Natural killer cell (primary cell): ENCODE measurements around the gene MCOLN3. TPM values are rescaled to one million over a fixed set of nuclear protein-coding genes. Genes with fewer than 3 reads are reported as not detected.

Source experiments
- ATAC-seq, 3 donors: fragments of 150-1000 bp in 2 of 3; fragments of 200-7000 bp in 1 of 3; cut with Tn5 transposase; 1 replicate in 1 of 3; 2 replicates in 2 of 3; pipeline ENCODE4 v1.10.0; 2021; ENCODE audit warnings: mild to moderate bottlenecking in 2 of 3, moderate library complexity in 2 of 3
- DNase-seq, 2 donors: peaks; one replicate each; pipeline versions ENCODE4 v3.0.0 to v3.0.0-alpha.2; 2013 to 2021; ENCODE audit warnings: mixed read lengths in 1 of 2
- H3K27ac ChIP-seq: one replicate; pipeline ENCODE4 v1.5.1; 2013; ENCODE audit warnings: mild to moderate bottlenecking, low read length
- H3K27me3 ChIP-seq: one replicate; pipeline ENCODE4 v1.6.1; 2013; ENCODE audit warnings: low read length; ENCODE audit not compliant: control insufficient read depth, insufficient read depth
- H3K36me3 ChIP-seq: one replicate; pipeline ENCODE4 v1.6.1; 2013; ENCODE audit warnings: low read length; ENCODE audit not compliant: control insufficient read depth, insufficient read depth
- H3K4me1 ChIP-seq: one replicate; pipeline ENCODE4 v1.6.1; 2013; ENCODE audit warnings: low read length; ENCODE audit not compliant: control insufficient read depth, insufficient read depth
- H3K4me3 ChIP-seq: one replicate; pipeline ENCODE4 v1.5.1; 2013; ENCODE audit warnings: low read length
- H3K9me3 ChIP-seq: one replicate; pipeline ENCODE4 v1.6.1; 2013; ENCODE audit warnings: low read length; ENCODE audit not compliant: control insufficient read depth, insufficient read depth
- H3K27ac Mint-ChIP-seq, 2 donors: one replicate each; pipeline ENCODE4 v1.8.0; 2022; ENCODE audit warnings: mild to moderate bottlenecking in 2 of 2, mixed read lengths in 2 of 2, moderate library complexity in 1 of 2
- H3K27me3 Mint-ChIP-seq, 2 donors: one replicate each; pipeline ENCODE4 v1.8.0; 2022; ENCODE audit warnings: low read depth in 2 of 2, mixed read lengths in 2 of 2
- H3K36me3 Mint-ChIP-seq: one replicate; pipeline ENCODE4 v1.8.0; 2022; ENCODE audit warnings: mixed read lengths
- H3K4me1 Mint-ChIP-seq, 2 donors: one replicate each; pipeline ENCODE4 v1.8.0; 2022; ENCODE audit warnings: mixed read lengths in 2 of 2
- H3K4me3 Mint-ChIP-seq: one replicate; pipeline ENCODE4 v1.8.0; 2022; ENCODE audit warnings: mild to moderate bottlenecking, moderate library complexity, mixed read lengths
- H3K9me3 Mint-ChIP-seq, 2 donors: one replicate each; pipeline ENCODE4 v1.8.0; 2022; ENCODE audit warnings: mixed read lengths in 2 of 2
- CTCF ChIP-seq: fragments of 200-600 bp; IDR thresholded peaks from one replicate; pipeline ENCODE4 v1.8.0; 2022; ENCODE audit warnings: antibody characterized with exemption
- WGBS: methylation state at CpG from one replicate; pipeline ENCODE4 v1.1.7; 2013; ENCODE audit warnings: missing lambda C conversion rate; ENCODE audit not compliant: insufficient coverage; 5-methylcytosine and 5-hydroxymethylcytosine counted together
- intact Hi-C: fragments of 100-400 bp; cut with micrococcal nuclease; formaldehyde crosslinking; loops from one replicate; pipeline ENCODE4 v1.14.2; 2022
- total RNA-seq, 4 donors: library from RNA; stranded (reverse); fragments of 120-200 nt in 1 of 4; gene quantifications; one replicate each; pipeline versions ENCODE4 v1.2.3 to v1.2.4, GENCODE V29; 2013 to 2022

Gene MCOLN3
- total RNA-seq, 3 donors from 2014 or later (not counting 1 experiment from before 2014, with no cell fraction given) = not detected

- H3K4me3 ChIP-seq = no peak overlapping the region
- Mint-ChIP-seq H3K36me3 (no peaks in the 10 kb centered on the region), H3K4me3 (no peak overlapping the region), H3K27ac (no peak overlapping the region), H3K4me1 (peaks cover 0 to 4% of the 10 kb centered on the region in 2 donors), H3K9me3 (no peaks in the 10 kb centered on the region), H3K27me3 (peaks cover 9 to 14% of the 10 kb centered on the region in 2 donors)
- ATAC-seq (no peak), DNase-seq (peak in 1 of 2 donors; percentile 34)
- H3K4me1 ChIP-seq = no peaks in the 10 kb centered on the region
- intact Hi-C loops = no loop called here
- TF ChIP-seq CTCF = no peak
- no peaks in the 10 kb centered on the region for H3K9me3 ChIP-seq
- no peaks in the 10 kb centered on the region for H3K27me3 ChIP-seq
- H3K36me3 ChIP-seq = no peaks in the 10 kb centered on the region
- WGBS = no CpG with 5 or more reads among the region's 1 CpG
- no peak overlapping the region for H3K27ac ChIP-seq
These were observed 41.9 kb upstream of the MCOLN3 start for GRCh38 chr1:85090225-85090624.

GRCh38 chr1:85089203-85089602 is 40.9 kb upstream of the MCOLN3 start:
- no peak for DNase-seq
- Histone ChIP-seq H3K9me3 (no peaks in the 10 kb centered on the region), H3K27ac (no peak overlapping the region), H3K4me1 (no peaks in the 10 kb centered on the region), H3K36me3 (no peaks in the 10 kb centered on the region), H3K27me3 (no peaks in the 10 kb centered on the region), H3K4me3 (no peak overlapping the region)
- no peak overlapping the region for H3K27ac Mint-ChIP-seq
- ATAC-seq = no peak
- no peaks in the 10 kb centered on the region for H3K36me3 Mint-ChIP-seq
- H3K4me3 Mint-ChIP-seq = no peak overlapping the region
- peaks cover 14 to 17% of the 10 kb centered on the region in 2 donors for H3K27me3 Mint-ChIP-seq
- no peak for TF ChIP-seq CTCF
- H3K4me1 Mint-ChIP-seq = peaks cover 0 to 4% of the 10 kb centered on the region in 2 donors
- intact Hi-C loops = no loop called here
- H3K9me3 Mint-ChIP-seq = no peaks in the 10 kb centered on the region

GRCh38 chr1:85088408-85088784 is 40.1 kb upstream of the MCOLN3 start:
- H3K27ac ChIP-seq = no peak overlapping the region
- no peak overlapping the region for H3K4me3 Mint-ChIP-seq
- H3K36me3 Mint-ChIP-seq = no peaks in the 10 kb centered on the region
- H3K4me1 ChIP-seq = no peaks in the 10 kb centered on the region
- no peak overlapping the region for H3K4me3 ChIP-seq
- TF ChIP-seq CTCF = no peak
- ATAC-seq (no peak), DNase-seq (no peak)
- no peaks in the 10 kb centered on the region for H3K36me3 ChIP-seq
- peaks cover 0 to 4% of the 10 kb centered on the region in 2 donors for H3K4me1 Mint-ChIP-seq
- H3K27ac Mint-ChIP-seq = no peak overlapping the region
- H3K9me3 ChIP-seq = no peaks in the 10 kb centered on the region
- peaks cover 16 to 19% of the 10 kb centered on the region in 2 donors for H3K27me3 Mint-ChIP-seq
- 100% methylated on average over 1 of the region's 2 CpGs for WGBS
- H3K27me3 ChIP-seq = no peaks in the 10 kb centered on the region
- intact Hi-C loops = no loop called here
- H3K9me3 Mint-ChIP-seq = no peaks in the 10 kb centered on the region

- DNase-seq (no peak), ATAC-seq (no peak)
- no peaks in the 10 kb centered on the region for H3K4me1 ChIP-seq
- H3K27ac ChIP-seq = no peak overlapping the region
- Mint-ChIP-seq H3K4me3 (no peak overlapping the region), H3K27me3 (peaks cover 15 to 19% of the 10 kb centered on the region in 2 donors), H3K9me3 (no peaks in the 10 kb centered on the region), H3K4me1 (peaks cover 0 to 4% of the 10 kb centered on the region in 2 donors), H3K27ac (no peak overlapping the region), H3K36me3 (no peaks in the 10 kb centered on the region)
- H3K27me3 ChIP-seq = no peaks in the 10 kb centered on the region
- intact Hi-C loops = no loop called here
- WGBS = 91% methylated on average over 1 of the region's 1 CpG
- TF ChIP-seq CTCF = no peak
- H3K36me3 ChIP-seq = no peaks in the 10 kb centered on the region
- H3K4me3 ChIP-seq = no peak overlapping the region
- H3K9me3 ChIP-seq = no peaks in the 10 kb centered on the region
These were observed 39.5 kb upstream of the MCOLN3 start for GRCh38 chr1:85087659-85088407.
